MG63 (cell line): ENCODE results near the gene MFSD11. TPM values are rescaled to one million over a fixed set of nuclear protein-coding genes. Genes with fewer than 3 reads are reported as not detected.
A peak's percentile ranks its signal among the peaks of the same experiment; 100 is the strongest.
"Not testable (repeated sequence)": the region's sequence is repeated elsewhere in the genome, so short reads cannot be mapped to it uniquely, and the experiment has no call there.

Experiments used
- DNase-seq: peaks from one replicate; pipeline ENCODE4 v3.0.0-alpha.2; 2020
- H3K27me3 ChIP-seq: fragments of 250-450 bp; sonication (Bioruptor Pico); 2 replicates; pipeline ENCODE4 v1.5.1; 2020; ENCODE audit warnings: mild to moderate bottlenecking, moderate library complexity
- H3K36me3 ChIP-seq: fragments of 250-450 bp; sonication (Bioruptor Pico); 2 replicates; pipeline ENCODE4 v1.5.1; 2020; ENCODE audit warnings: mild to moderate bottlenecking, moderate library complexity
- H3K4me3 ChIP-seq: fragments of 250-450 bp; sonication (Bioruptor Pico); 2 replicates; pipeline ENCODE4 v1.5.1; 2020; ENCODE audit warnings: mild to moderate bottlenecking, moderate library complexity
- H3K9me3 ChIP-seq: fragments of 250-450 bp; sonication (Bioruptor Pico); 2 replicates; pipeline ENCODE4 v1.5.1; 2020; ENCODE audit warnings: mild to moderate bottlenecking, moderate library complexity
- total RNA-seq: library from RNA; depleted of rRNA; stranded (reverse); fragments of >200 nt; shearing (Covaris generic); gene quantifications from 2 replicates; pipeline ENCODE4 v1.2.3, GENCODE V29; 2014; ENCODE audit warnings: low replicate concordance

The MFSD11 gene
- total RNA-seq, 1 experiment from 2014 or later, result 23.8 TPM

DNA sequence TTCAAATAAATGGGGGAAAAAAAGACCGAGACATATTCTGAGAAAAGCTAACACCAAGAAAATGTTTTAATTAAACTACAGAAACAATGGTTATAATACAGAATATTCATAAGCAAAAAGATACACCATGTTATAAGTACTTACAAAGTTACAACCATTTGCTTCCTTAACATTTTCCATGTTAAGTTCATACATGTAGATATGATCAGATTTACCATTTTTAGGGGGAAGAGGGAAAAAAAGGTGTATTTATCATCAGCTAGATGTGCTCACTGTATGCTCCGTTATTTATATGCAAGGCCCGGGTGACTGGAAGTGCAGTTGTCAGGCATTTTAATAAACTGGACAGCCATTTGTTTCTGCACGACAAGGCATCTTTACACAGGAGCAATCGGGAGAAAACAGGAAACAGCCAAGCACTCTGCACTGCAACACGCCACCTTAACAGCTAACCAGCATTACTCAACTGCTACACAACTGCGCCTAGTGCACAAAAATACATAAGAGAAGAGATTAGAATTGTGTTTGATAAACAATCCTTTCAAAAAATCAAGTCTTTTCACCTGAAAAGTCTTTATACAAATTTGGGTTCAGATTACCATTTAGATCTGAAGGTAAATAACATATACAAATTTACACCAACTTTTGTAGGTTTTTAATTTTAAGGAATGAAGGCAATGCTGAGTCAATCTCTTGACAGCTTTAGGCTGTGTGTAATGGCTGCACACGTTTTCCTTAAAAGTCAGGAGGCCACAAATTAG is 3.7 kb upstream of the MFSD11 start:
- H3K27me3 ChIP-seq, result no peaks in the 10 kb centered on the region
- peaks cover 68% of the 10 kb centered on the region for H3K36me3 ChIP-seq
- no peaks in the 10 kb centered on the region for H3K9me3 ChIP-seq
- peak overlapping the region; percentile 97 for H3K4me3 ChIP-seq
- DNase-seq, result no peak

DNA sequence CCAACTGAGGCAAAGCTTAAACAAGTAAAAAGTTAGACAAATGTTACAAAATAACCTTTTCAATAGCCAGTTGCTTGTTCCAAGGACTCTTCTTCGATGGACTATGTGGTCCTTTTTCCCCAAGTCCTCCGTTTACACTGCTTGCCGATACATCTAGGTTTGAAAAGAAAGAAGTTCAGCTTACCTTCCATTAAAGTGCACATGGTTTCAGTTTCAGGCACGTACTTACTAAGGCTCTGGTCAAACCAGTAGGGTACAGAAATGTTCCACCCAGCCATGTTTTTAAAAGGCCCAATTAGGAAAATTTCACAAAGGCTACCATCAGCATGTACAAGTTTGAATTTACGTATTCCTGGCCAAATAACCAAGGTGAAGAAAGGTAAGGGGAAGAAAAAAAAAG is 2.9 kb upstream of the MFSD11 start:
- no peak for DNase-seq
- H3K27me3 ChIP-seq, result no peaks in the 10 kb centered on the region
- no peaks in the 10 kb centered on the region for H3K9me3 ChIP-seq
- H3K4me3 ChIP-seq, result peak overlapping the region; percentile 97
- peaks cover 63% of the 10 kb centered on the region for H3K36me3 ChIP-seq

DNA sequence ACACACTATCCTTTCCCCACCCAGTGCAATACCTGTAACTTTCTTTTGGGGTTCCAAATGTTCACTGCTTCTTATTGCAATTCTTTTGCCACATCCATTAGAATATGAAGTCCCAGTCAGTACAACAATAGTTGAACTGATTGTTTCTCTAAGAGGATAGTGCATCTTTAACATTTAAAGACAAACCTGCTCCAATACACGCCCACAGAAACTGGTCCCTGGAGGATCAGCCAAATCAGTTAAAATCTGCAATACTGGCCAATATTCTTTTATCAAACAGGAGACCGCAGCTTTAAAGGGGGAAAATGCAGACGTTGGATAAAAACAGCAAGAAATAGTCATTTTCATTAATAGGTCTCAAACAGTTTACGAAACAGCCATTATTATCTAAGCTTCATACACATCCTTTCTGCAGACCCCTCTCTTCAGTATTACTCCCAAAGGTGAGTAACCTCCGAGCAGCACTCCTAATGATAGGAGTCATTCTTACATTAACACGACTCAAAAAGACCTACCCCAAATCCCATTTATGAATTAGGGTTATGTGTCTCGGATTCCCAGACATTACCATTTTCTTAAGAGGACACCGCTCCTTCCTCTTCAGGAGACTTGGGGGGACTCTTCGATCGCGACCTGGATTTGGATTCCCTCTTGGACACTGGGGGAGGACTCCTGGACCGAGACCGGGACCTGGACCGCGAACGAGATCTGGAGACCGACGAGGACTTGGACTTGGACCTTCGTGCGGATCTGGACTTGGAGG is 2.2 kb upstream of the MFSD11 start:
- H3K36me3 ChIP-seq, result peaks cover 57% of the 10 kb centered on the region
- no peaks in the 10 kb centered on the region for H3K27me3 ChIP-seq
- H3K9me3 ChIP-seq, result no peaks in the 10 kb centered on the region
- DNase-seq, result no peak
- peak overlapping the region; percentile 97 for H3K4me3 ChIP-seq

DNA sequence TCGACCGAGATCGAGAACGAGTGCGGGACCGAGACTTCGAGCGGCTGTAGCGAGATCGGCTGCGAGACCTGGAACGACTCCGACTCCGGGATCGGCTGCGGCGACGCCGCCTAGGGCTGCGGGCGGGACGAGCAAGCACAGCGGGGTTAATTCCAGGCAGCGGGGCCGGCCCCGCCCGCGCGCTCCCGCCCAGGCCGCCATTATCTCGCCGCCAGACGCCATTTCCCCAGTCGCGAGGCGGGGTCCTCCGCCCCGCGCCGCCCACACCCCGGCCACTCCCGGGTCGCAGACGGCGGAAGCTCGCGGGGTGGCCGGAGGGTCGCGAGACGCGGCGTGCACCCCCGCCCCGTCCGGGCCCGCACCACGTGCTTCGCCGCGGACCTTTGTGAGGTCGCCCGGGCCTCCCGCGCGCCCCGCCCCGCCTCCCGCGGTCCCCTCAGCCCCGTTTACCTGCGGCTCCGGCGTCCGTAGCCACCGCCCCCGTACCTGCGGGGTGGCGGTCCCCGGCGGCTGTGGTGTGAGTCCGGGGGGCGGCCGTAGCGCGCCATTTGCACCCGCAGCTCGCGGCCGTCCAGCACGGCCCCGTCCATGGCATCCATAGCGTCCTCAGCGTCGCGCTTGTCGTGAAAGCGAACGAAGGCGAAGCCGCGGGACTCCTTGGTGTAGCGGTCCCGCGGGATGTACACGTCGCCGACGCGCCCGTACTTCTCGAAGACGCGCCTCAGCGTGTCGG is 1.4 kb upstream of the MFSD11 start:
- Histone ChIP-seq H3K9me3 (no peaks in the 10 kb centered on the region), H3K4me3 (peak overlapping the region; percentile 97), H3K27me3 (no peaks in the 10 kb centered on the region), H3K36me3 (peaks cover 57% of the 10 kb centered on the region)
- peak; percentile 69 for DNase-seq

DNA sequence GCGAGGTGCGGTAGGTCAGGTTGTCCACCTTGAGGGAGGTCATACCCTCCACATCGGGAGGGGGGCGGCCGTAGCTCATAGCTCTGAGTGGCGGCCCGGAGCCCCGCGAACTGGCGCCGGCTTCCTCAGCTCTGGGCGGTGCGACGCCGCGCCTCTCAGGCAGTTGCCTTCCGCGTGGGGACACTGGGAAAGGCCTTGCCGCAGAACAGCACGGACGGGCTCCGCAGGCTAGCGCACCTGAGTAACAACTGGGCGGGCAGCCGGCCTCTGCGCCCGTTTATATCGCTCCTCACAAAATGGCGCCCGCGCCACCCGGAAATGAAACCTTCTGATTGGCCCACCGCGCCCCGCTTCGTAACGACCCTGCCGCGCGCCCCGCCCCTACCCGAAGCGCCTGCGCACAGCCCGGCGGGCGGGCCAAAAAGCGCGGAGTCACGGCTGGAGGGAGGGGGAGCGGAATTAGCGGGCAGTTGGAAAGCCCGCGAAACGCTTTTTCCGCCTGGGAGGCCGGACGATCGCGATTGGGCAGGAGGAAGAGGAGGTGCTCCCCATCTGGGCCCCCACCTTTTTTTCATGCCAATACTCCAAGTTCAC is 740 bp upstream of the MFSD11 start, which contains the start of gene SRSF2:
Gene SRSF2 (minus strand): TSS at position 250 of the 594 bp plus-strand sequence. CDS start 171 bp downstream, at position 79.
- H3K36me3 ChIP-seq, result peaks cover 52% of the 10 kb centered on the region
- DNase-seq, result peak; percentile 99
- H3K4me3 ChIP-seq, result peak within 1 kb of the TSS; percentile 97
- no peaks in the 10 kb centered on the region for H3K27me3 ChIP-seq
- no peaks in the 10 kb centered on the region for H3K9me3 ChIP-seq

DNA sequence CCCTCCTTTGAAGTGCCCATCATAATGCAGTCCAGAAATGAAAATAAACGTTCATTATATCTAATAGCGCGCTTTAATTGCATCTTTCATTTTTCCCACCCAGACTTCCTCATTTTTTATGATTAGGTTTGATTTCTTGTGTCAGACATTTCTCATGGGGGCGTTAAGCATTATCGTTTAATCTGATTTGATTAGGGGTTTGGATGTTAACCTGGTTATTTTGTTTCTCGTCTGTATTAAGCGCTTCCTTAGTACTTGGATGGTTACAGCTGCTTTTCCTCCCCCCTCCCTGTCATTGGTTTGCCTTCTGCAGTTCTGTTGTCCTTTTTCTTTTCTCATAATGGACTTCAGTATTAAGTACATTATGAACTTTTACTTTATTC is 540 bp downstream of the MFSD11 start:
- Histone ChIP-seq H3K27me3 (no peaks in the 10 kb centered on the region), H3K36me3 (peaks cover 46% of the 10 kb centered on the region), H3K9me3 (no peaks in the 10 kb centered on the region), H3K4me3 (peak overlapping the region; percentile 97)
- DNase-seq, result no peak

DNA sequence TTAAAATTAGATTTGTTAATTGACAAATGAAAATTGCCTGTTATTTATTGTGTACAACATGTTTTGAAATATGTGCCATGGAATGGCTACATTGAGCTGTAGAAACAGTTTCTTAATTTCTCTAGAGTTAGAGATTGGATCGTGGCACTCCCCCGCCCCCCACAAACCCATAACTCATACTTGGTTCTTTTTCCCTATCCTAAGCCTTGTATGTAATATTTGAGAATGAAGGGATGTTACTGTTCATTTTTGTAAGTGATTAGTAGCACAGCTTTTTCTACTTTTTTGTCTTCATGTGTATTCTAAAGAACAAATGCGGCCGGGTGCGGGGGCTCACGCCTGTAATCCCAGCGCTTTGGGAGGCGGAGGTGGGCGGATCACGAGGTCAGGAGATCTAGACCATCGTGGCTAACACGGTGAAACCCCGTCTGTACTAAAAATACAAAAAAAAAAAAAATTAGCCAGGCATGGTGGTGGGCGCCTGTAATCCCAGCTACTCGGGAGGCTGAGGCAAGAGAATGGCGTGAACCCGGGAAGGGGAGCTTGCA is 1.7 kb downstream of the MFSD11 start:
- not testable (repeated sequence) for H3K9me3 ChIP-seq, H3K27me3 ChIP-seq, H3K4me3 ChIP-seq, DNase-seq
- H3K36me3 ChIP-seq, result peaks cover 46% of the 10 kb centered on the region

DNA sequence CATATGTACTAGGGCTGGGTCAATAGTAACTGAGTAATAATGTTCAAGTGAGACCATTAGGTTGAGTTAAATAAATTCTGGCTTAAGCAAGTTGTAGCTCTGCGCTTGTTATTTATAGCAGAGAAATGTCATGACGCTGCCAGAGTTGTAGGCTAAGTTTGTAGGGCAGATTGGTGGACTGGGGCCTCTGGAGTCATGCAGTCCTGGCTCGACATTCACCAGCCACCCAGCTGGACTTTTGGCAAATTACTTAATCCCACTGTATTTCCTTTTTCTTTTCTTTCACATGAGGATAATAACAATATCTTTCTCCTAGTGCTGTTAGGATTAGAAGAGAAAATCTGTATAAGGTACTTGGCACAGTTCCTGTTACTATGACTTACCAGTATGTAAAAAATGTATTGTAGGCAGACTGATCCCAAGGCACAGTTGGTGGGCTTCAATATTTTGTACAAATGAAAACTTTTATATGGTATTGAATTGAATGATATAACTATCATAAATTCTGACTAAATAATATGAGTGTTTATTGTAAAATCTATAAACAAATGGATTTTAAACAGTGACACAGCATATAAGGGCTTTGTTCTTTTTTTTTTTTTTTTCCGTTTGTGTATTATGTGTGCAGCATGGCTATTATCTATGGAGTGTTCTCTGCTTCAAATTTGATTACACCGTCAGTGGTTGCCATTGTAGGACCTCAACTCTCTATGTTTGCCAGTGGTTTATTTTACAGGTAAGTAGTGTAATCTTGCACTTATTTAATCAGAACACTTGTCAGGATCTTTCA is 2.6 kb downstream of the MFSD11 start:
- Histone ChIP-seq H3K9me3 (0 out of 2 replicates have a peak, but pooled peaks cover 1% of the 10 kb centered on the region), H3K4me3 (no peak overlapping the region), H3K27me3 (no peaks in the 10 kb centered on the region), H3K36me3 (peaks cover 46% of the 10 kb centered on the region)
- DNase-seq, result peak; percentile 30

DNA sequence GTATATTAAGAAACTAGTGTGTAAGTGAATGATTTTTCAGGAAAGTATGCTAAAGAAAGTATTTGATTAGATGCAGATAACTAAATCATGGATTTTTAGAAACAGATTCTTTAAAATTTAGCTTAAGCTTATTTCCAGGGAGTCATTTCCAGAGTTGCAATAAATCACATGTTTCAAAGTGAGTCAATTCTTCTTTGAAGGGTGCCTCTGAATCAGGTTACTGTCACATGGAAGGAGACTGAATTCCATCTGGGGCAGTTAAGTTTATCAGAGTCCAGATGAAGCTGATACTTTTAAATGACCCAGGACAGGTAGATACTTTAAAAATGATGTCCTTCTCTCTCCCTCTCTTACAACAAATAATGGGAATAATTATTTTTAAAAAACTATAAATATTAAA is 5.0 kb downstream of the MFSD11 start:
- Histone ChIP-seq H3K27me3 (no peaks in the 10 kb centered on the region), H3K9me3 (peaks cover 9% of the 10 kb centered on the region; the same call in 1 of the 2 replicates), H3K4me3 (no peak overlapping the region), H3K36me3 (peaks cover 52% of the 10 kb centered on the region)
- no peak for DNase-seq

DNA sequence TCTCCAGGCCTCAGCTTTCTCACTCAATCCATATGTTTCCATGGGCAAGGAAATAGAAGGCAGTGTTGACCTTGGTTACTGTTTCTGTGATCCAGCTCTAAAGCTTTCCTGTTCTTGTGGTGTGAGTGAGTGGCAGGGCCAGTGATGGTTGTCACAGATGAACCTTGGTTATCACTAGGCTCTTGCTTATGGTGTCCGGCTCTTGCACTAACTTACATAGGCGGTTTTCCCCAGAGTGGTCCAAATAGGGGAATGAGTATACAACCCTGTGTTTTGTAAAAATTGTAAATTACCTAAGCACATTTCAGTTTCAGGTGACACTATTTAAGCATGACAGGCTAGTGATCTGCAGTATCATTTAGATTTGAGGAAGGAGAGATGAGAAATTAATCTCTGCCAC is 6.8 kb downstream of the MFSD11 start:
- Histone ChIP-seq H3K9me3 (peaks cover 9% of the 10 kb centered on the region; the same call in 1 of the 2 replicates), H3K36me3 (peaks cover 52% of the 10 kb centered on the region), H3K27me3 (no peaks in the 10 kb centered on the region), H3K4me3 (no peak overlapping the region)
- DNase-seq, result no peak

DNA sequence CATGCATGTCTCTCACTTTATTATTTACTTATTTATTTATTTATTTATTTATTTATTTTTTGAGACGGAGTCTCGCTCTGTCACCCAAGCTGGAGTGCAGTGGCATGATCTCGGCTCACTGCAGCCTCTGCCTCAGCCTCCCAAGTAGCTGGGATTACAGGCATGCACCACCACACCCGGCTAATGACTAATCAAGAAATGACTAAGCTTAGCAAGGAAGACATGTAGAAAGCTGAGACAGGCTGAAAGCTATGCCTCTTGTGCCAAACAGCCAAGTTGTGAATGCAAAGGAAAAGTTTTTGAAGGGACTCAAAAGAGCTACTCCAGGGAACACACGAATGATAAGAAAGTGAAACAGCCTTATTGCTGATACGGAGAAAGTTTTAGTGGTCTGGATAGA is 7.9 kb downstream of the MFSD11 start:
- H3K36me3 ChIP-seq, result peaks cover 52% of the 10 kb centered on the region
- not testable (repeated sequence) for H3K4me3 ChIP-seq, H3K27me3 ChIP-seq, H3K9me3 ChIP-seq
- DNase-seq, result peak; percentile 28

DNA sequence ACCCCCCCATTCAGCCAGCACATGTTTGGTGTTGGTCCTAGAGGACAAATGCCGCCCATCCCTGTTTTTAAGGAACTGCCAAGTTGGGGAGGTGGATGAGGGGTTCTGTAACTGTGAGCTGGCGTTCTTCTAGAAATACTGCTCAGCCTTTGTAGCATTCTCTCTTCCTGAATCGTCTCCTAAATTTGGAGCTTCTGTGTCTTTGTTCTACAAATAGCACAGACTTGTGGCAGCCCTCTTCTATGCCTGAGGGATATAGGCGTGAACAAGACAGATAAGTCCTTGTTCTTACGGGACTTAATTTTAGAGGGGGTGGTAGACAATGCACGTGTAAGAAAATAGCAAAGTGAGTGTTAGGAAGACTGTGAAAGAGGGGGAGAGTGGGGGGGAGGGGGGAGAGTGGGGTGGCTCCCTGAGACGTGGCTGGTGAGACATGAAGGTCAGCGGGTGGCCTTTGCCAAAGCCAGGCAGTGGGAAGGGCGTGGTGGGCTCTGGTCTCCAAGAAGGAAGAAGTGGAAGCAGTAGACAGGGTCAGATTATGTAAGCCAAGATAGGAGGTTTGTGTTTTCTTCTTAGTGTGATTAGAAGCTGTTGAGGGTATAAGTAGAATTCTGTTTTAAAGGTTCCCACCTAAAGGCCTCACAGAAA is 9.9 kb downstream of the MFSD11 start:
- no peak for DNase-seq
- Histone ChIP-seq H3K4me3 (no peak overlapping the region), H3K9me3 (peaks cover 9% of the 10 kb centered on the region; the same call in 1 of the 2 replicates)

DNA sequence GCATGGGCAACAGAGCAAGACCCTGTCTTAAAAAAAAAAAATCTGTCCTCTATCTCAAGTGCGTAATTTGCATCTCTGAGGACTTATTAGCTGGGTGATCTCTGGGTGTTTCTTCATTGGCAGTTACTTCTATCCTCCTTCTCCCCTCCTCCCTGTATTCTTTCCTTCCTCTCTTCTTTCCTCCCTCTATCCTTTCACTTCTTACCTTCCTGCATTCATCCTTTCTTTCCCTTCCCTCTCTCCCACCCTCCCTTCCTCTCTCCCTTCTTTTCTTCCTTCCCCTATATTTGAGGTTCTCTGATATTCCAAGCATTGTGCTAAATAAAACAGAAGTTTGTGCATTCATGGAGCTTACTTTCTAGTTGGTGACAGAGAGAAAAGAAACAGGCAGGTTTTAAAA is 10.7 kb downstream of the MFSD11 start:
- Histone ChIP-seq H3K4me3 (no peak overlapping the region), H3K27me3 (no peaks in the 10 kb centered on the region), H3K36me3 (peaks cover 39% of the 10 kb centered on the region), H3K9me3 (peaks cover 9% of the 10 kb centered on the region; the same call in 1 of the 2 replicates)
- DNase-seq, result no peak

More for the DNA sequence above, 9.9 kb downstream of the MFSD11 start:
- H3K36me3 ChIP-seq, result peaks cover 48% of the 10 kb centered on the region
- H3K27me3 ChIP-seq, result no peaks in the 10 kb centered on the region

DNA sequence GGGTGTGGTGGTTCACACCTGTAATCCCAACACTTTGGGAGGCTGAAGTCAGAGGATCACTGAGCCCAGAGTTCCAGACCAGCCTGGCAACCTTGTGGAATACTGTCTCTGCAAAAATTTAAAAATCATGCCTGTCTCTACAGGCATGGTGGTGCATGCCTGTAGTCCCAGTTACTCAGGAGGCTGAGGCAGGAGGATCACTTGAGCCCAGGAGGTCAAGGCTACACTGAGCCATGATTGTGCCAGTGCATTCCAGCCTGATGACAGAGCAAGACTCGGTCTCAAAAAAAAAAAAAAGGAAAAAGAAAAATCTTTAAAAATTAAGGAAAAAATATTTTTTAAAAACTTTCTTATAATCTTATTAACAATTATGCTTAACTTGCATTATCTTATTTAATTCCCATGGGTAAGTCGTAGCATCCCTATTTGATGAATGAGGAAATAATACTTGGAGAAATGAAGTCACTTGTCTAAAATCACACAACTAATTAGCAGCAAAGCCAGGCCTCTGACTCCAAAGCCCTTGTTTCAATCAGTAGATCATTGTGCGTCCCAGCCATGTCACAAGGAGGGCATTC is 13.6 kb downstream of the MFSD11 start:
- no peak overlapping the region for H3K4me3 ChIP-seq
- peaks cover 18% of the 10 kb centered on the region for H3K36me3 ChIP-seq
- no peak for DNase-seq
- peaks cover 2% of the 10 kb centered on the region; the same call in 1 of the 2 replicates for H3K9me3 ChIP-seq
- no peaks in the 10 kb centered on the region for H3K27me3 ChIP-seq

DNA sequence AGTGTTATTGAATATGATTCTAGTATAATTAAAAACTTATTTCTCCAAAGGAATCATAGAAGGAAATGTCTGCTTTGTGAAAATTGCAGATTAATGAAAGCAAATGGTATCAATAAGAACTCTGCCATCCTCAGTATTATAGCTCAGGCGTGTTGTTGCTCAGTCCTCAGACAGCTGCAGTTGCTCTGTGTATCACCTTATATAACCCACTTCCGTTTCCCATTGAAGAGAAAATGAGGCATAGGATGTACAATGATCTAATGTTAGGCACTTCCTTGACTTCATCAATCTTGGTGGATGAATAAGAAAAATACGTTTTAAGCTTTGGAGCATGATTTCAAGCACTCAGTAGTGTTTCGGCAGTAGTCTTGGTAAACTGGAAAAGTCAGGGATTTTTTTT is 14.1 kb downstream of the MFSD11 start:
- Histone ChIP-seq H3K4me3 (no peak overlapping the region), H3K27me3 (no peaks in the 10 kb centered on the region), H3K9me3 (no peaks in the 10 kb centered on the region), H3K36me3 (peaks cover 16% of the 10 kb centered on the region)
- DNase-seq, result no peak
